SJSA1 (cell line): ENCODE measurements around the gene HOXA13. TPM values are rescaled to one million over a fixed set of nuclear protein-coding genes. Genes with fewer than 3 reads are reported as not detected.

Experiments used
- DNase-seq, 2 experiments: peaks; one replicate each; pipeline ENCODE4 v3.0.0-alpha.2; 2015 to 2020; ENCODE audit warnings: low spot score in 2 of 2, low read depth in 1 of 2
- H3K27ac ChIP-seq: fragments of 250-450 bp; sonication (Bioruptor Pico); 2 replicates; pipeline ENCODE4 v1.5.1; 2020; ENCODE audit warnings: mild to moderate bottlenecking, moderate library complexity
- H3K27me3 ChIP-seq: fragments of 250-450 bp; sonication (Bioruptor Pico); replicated peaks from 2 replicates; pipeline ENCODE4 v1.5.1; 2020; ENCODE audit warnings: mild to moderate bottlenecking, moderate library complexity
- H3K36me3 ChIP-seq: fragments of 250-450 bp; sonication (Bioruptor Pico); 2 replicates; pipeline ENCODE4 v1.5.1; 2020; ENCODE audit warnings: mild to moderate bottlenecking
- H3K4me1 ChIP-seq: fragments of 250-450 bp; sonication (Bioruptor Pico); replicated peaks from 2 replicates; pipeline ENCODE4 v1.6.1; 2021; ENCODE audit warnings: mild to moderate bottlenecking
- H3K4me3 ChIP-seq: fragments of 250-450 bp; sonication (Bioruptor Pico); 2 replicates; pipeline ENCODE4 v1.5.1; 2020; ENCODE audit warnings: mild to moderate bottlenecking
- H3K9me3 ChIP-seq: fragments of 250-450 bp; sonication (Bioruptor Pico); replicated peaks from 2 replicates; pipeline ENCODE4 v1.5.1; 2020; ENCODE audit warnings: mild to moderate bottlenecking
- total RNA-seq: library from RNA; depleted of rRNA; stranded (reverse); fragments of >200 nt; shearing (Covaris generic); gene quantifications from 2 replicates; pipeline ENCODE4 v1.2.3, GENCODE V29; 2014; rRNA removed

Gene HOXA13
- total RNA-seq: 1.7 and 2.5 TPM in 2 replicates

GRCh38 chr7:27199849-27200760, at the start of gene HOXA13:
HOXA13 (minus strand) TSS chr7:27200091; CDS start chr7:27200077, 14 bp downstream.
- Histone ChIP-seq H3K36me3 (peaks cover 4% of the 10 kb centered on the region; the same call in 1 of the 2 replicates), H3K27ac (no peak within 1 kb of the TSS), H3K9me3 (no peaks in the 10 kb centered on the region), H3K27me3 (0 out of 2 replicates have a peak, but pooled peaks cover 3% of the 10 kb centered on the region), H3K4me3 (peak within 1 kb of the TSS; percentile 85), H3K4me1 (peaks cover 36% of the 10 kb centered on the region)
- DNase-seq: peak; percentile 73 to 80

GRCh38 chr7:27248911-27249723, 49.2 kb upstream of the HOXA13 start:
- Histone ChIP-seq H3K27ac (no peak overlapping the region), H3K9me3 (no peaks in the 10 kb centered on the region), H3K4me1 (0 out of 2 replicates have a peak, but pooled peaks cover 5% of the 10 kb centered on the region), H3K36me3 (no peaks in the 10 kb centered on the region), H3K27me3 (peaks cover 45% of the 10 kb centered on the region), H3K4me3 (no peak overlapping the region)
- DNase-seq: no peak

- Histone ChIP-seq H3K36me3 (no peaks in the 10 kb centered on the region), H3K4me3 (no peak overlapping the region), H3K4me1 (0 out of 2 replicates have a peak, but pooled peaks cover 5% of the 10 kb centered on the region), H3K27ac (no peak overlapping the region), H3K9me3 (no peaks in the 10 kb centered on the region), H3K27me3 (peaks cover 52% of the 10 kb centered on the region)
- DNase-seq: no peak
These were observed 48.5 kb upstream of the HOXA13 start for GRCh38 chr7:27248427-27248806.

GRCh38 chr7:27247452-27248426, 47.8 kb upstream of the HOXA13 start:
- H3K36me3 ChIP-seq: no peaks in the 10 kb centered on the region
- no peaks in the 10 kb centered on the region for H3K9me3 ChIP-seq
- H3K27ac ChIP-seq: no peak overlapping the region
- peaks cover 58% of the 10 kb centered on the region for H3K27me3 ChIP-seq
- H3K4me1 ChIP-seq: peaks cover 11% of the 10 kb centered on the region
- no peak overlapping the region for H3K4me3 ChIP-seq
- DNase-seq: no peak

GRCh38 chr7:27247000-27247399, 47.1 kb upstream of the HOXA13 start:
- peaks cover 66% of the 10 kb centered on the region for H3K27me3 ChIP-seq

GRCh38 chr7:27245798-27246691, 46.2 kb upstream of the HOXA13 start:
- no peak overlapping the region for H3K4me3 ChIP-seq
- H3K27me3 ChIP-seq: peaks cover 75% of the 10 kb centered on the region
- no peak overlapping the region for H3K27ac ChIP-seq
- H3K9me3 ChIP-seq: no peaks in the 10 kb centered on the region
- no peaks in the 10 kb centered on the region for H3K36me3 ChIP-seq
- peaks cover 16% of the 10 kb centered on the region for H3K4me1 ChIP-seq
- no peak for DNase-seq

More at GRCh38 chr7:27247000-27247399, 47.1 kb upstream of the HOXA13 start:
- no peaks in the 10 kb centered on the region for H3K9me3 ChIP-seq
- H3K27ac ChIP-seq: no peak overlapping the region
- DNase-seq: no peak
- H3K4me1 ChIP-seq: peaks cover 16% of the 10 kb centered on the region
- H3K36me3 ChIP-seq: no peaks in the 10 kb centered on the region
- H3K4me3 ChIP-seq: no peak overlapping the region

GRCh38 chr7:27245124-27245797, 45.4 kb upstream of the HOXA13 start:
- no peaks in the 10 kb centered on the region for H3K36me3 ChIP-seq
- no peak overlapping the region for H3K4me3 ChIP-seq
- H3K27me3 ChIP-seq: peaks cover 70% of the 10 kb centered on the region
- peaks cover 16% of the 10 kb centered on the region for H3K4me1 ChIP-seq
- no peak overlapping the region for H3K27ac ChIP-seq
- DNase-seq: no peak
- H3K9me3 ChIP-seq: no peaks in the 10 kb centered on the region

GRCh38 chr7:27244488-27245123, 44.7 kb upstream of the HOXA13 start:
- peaks cover 70% of the 10 kb centered on the region for H3K27me3 ChIP-seq
- H3K9me3 ChIP-seq: no peaks in the 10 kb centered on the region
- H3K4me3 ChIP-seq: no peak overlapping the region
- DNase-seq: no peak
- no peak overlapping the region for H3K27ac ChIP-seq
- H3K36me3 ChIP-seq: no peaks in the 10 kb centered on the region
- H3K4me1 ChIP-seq: peaks cover 16% of the 10 kb centered on the region

GRCh38 chr7:27243340-27244163, 43.7 kb upstream of the HOXA13 start:
- H3K4me1 ChIP-seq: peaks cover 16% of the 10 kb centered on the region
- no peaks in the 10 kb centered on the region for H3K36me3 ChIP-seq
- H3K9me3 ChIP-seq: no peaks in the 10 kb centered on the region
- no peak overlapping the region for H3K27ac ChIP-seq
- no peak for DNase-seq
- H3K4me3 ChIP-seq: peak overlapping the region; percentile 24
- peaks cover 65% of the 10 kb centered on the region for H3K27me3 ChIP-seq

- no peaks in the 10 kb centered on the region for H3K9me3 ChIP-seq
- no peak within 1 kb of the TSS for H3K27ac ChIP-seq
- peak within 1 kb of the TSS; percentile 24 for H3K4me3 ChIP-seq
- DNase-seq: no peak
- H3K4me1 ChIP-seq: peaks cover 16% of the 10 kb centered on the region
- H3K36me3 ChIP-seq: no peaks in the 10 kb centered on the region
- H3K27me3 ChIP-seq: peaks cover 63% of the 10 kb centered on the region
These were observed 42.9 kb upstream of the HOXA13 start, which contains the start of gene EVX1 for GRCh38 chr7:27242555-27243339. EVX1 (plus strand) TSS chr7:27242802; CDS start chr7:27243031, 229 bp downstream.
